SKM-1 treated with dmso at 0.1 percent for 144 hours (cell line): ENCODE data around the gene RABL3.
"Not testable (repeated sequence)": the region's sequence is repeated elsewhere in the genome, so short reads cannot be mapped to it uniquely, and the experiment has no call there.

Source experiments
- DNase-seq: peaks from one replicate; lab custom pipeline; 2025; ENCODE audit not compliant: unreplicated experiment; lab: John Stamatoyannopoulos, UW

The RABL3 gene

DNA sequence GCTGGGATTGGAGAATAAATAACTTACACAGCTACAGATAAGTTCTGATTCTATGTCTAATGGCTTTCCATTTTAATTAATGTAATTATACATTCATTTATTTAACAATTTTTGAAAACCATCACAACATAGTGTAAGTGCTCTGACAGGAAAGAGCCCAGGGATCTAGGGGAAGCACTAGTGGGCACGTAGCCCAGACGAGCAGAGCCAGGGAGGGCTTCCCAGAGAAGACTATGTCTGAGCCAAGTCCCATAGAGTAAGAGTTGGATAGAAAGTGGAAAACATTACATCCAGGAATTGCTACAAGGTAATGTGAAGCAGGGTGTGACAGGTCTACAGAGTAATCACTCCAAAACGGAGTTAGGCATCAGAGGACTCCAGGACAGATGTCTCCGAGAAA is 57.4 kb downstream of the RABL3 start:
- DNase-seq, result no peak

GRCh38 chr3:120683671-120684301 is 58.5 kb downstream of the RABL3 start:
- no peak for DNase-seq

DNA sequence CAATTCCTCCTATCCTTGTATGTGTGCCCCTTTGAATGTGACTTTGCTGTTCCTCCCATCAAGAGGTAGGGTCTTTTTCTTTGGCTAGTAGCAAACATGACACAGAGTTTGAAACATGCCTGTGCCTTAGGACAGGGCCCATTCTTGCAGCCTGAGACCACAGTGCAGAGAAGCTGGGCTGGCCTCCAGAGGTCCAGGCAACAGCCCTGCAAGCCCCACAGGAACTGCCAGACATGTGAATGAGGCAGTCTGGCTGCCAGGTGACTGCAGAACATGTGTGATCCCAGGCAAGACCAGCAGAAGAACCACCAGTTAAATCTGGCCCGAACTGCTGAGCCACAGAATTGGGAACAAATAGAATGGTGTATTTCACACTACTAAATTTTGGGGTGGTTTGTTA is 59.1 kb downstream of the RABL3 start:
- no peak for DNase-seq

DNA sequence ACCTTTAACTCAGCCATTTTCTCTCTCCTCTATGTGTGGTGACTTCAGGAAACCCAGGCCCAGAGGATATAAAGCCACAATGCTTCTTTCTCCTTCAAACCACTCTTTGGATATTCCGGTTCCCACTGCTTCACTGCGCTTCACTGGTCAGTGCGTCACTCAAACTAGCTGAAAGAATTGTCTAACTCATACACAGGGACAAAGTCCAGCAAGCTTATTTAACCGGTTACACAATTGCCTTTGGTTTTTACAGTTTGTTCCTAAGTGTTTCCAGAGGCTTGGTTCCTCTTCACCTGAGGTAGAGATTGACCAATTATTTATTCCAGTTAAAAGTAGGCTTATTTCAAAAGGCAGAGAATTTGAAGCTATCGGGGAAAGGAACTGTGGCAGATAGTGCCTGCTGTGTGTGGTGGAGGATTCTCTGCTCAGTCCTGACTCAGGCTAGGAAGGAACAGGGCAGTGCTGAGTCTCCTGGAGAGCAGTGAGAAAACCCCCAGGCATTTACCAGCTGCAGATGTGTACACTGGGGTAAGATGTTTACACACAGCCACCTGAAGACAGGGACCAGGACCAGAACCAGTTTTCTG is 60.1 kb downstream of the RABL3 start, which contains the start of gene HGD:
TSS of gene HGD (minus strand) at position 145 of the 587 bp plus-strand sequence. CDS start at position 17, 128 bp downstream.
- DNase-seq, result no peak

DNA sequence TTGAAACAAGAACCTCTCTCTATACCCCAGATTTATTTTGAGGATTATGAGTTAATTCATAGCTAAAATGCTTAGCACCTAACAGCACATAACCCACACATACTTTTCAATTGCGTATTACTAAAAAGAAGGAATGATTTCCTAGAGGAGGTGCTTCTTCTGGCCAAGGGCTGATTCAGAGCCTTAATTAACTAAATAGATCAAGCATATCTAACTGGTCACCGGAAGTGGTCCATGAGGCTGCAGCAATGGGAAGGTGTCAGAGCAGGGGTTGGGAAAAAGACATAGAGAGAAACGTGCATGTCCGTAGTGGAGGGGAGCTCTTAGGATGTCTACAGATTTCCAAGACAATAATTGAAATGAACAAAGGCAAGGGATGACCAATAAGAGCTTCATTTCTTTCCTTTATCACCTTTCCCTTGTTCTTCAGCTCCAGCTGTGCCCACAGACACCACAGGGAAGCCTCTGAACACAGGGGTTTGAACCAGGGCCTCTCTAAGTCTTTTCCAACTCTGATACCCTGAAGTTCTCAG is 60.7 kb downstream of the RABL3 start:
- no peak for DNase-seq

DNA sequence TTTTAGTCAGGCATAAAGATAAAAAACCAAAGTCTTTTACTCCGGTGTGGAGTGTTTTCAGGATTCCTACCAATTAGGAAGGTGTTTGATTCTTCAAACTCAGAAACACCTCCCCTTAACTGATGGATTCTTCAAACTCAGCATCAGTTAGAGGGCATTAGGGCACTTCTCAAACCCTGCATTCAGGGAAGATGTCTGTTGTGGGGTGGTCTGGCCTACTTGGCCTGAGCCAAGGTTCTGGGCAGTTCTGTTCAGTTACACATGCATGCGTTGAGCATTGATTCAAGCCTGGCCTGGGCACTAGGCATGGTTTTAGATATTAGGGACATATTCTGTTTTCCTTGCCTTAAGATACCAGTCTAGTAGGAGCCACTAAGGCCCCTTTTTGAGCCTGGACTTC is 61.3 kb downstream of the RABL3 start:
- DNase-seq, result no peak

DNA sequence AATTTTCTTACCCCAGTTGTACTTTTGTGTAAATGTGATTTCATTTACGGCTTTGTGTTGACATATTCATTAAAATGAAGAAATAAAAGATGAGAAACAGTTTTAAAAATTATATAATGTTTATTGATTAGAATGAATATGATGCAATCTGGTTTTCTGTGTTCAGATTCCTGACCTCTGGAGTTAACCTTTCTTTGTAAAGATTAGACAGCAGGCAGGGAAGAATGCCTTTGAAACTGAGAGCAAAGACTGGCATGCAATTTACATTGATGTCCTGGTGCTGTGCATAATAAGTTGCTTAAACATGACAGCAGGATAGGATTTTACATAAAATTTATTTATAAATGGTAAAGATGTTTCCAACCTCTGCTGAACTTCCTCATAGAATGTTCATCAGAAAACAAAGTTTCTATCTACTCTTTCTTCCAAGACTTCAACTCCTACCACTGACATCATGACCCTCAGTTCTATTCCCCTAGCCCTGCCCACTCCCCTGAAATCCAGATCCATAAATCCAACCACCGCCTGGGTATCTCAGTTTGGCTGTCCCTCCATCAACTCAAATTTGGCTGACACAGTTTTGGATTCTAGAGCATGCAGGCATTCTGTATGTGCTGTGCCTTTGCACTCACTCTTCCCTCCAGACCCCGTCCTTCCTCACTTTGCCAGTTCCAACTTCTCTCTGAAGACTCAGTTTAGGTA is 62.0 kb downstream of the RABL3 start:
- no peak for DNase-seq

GRCh38 chr3:120678984-120679383 is 63.3 kb downstream of the RABL3 start:
- no peak for DNase-seq

DNA sequence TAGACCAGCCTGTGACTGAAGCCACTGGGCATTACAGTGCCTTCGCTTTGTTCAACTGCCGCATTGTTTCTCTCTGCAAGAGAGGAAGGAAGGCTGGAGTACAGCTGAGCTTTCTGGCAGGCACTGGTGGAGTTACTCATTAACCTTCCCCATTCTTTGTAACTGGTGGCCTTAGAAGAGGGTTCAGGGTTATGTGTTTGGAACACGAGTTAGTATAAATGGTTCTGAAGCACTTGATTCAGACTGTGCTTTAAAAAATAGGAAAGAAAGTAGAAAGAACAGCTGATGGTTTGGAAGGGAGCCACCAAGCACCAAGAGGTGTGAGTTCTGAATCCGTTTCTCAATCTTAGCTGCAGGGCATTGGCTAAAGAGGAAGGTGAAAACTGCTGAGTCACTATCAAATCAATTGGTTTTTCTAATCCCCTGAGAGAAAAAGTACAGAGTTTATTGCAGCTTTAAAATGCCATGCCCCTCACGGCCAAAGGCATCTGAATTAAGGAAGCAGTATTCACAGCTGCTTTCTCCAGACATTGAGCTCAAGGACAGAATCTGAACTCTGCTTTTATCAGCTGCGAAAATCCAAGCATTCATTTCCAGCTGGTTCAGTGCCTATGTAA is 63.9 kb downstream of the RABL3 start:
- peak; percentile 85 for DNase-seq

DNA sequence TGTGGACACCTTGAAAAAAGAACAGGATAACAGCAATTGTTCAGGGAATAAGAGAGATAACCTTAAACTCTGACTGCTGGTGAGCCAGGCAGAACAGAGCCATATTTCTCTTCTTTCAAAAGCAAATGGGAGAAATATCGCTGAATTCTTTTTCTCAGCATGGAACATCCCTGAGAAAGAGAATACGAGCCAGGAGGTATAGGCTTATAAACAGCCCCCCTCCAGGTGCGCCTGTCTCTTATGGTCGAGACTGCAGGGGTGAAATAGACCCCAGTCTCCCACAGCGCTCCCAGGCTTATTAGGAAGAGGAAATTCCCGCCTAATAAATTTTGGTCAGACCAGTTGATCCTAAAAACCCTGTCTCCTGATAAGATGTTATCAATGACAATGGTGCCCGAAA is 65.1 kb downstream of the RABL3 start:
- DNase-seq, result not testable (repeated sequence)

DNA sequence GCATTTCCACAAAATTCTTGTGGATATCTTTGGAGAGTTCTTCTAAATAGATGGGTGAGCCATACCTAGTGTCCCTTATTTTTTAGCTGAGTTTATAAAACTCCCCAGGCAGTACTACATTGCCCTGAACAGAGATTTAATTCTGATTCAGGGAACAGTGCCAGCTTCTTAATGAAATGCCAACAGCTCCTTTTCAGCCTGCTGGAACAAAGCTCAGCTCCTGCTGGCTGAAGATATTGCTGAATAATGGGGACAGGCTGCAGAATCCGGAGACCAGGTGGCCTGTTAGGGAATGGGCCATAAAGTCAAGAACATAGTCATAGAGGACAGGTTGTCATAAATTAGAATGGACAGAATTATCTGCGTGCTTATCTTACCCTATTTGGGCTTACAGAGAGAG is 69.2 kb downstream of the RABL3 start:
- DNase-seq, result no peak

- DNase-seq, result no peak
These were observed 71.7 kb downstream of the RABL3 start for GRCh38 chr3:120670576-120670975.

DNA sequence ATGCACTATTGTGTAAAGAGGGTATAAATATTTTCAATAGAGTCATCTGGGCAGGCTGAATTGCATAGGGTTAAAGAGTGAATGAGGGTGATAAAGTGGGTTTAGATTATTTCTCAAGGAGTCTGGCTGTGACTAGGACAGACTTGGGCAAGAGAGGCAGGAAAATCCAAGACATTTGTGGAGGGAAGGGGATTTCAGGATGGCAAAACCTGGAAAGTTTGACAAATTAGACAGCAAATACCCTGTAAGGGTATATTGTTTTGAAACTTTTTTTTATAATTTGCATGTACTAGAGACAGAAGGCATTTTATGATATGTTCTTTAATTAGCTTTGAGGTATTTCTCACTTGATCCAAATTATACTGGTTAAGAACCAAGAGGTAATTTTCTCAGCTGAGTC is 77.4 kb downstream of the RABL3 start:
- no peak for DNase-seq

GRCh38 chr3:120661945-120662344 is 80.4 kb downstream of the RABL3 start:
- no peak for DNase-seq

DNA sequence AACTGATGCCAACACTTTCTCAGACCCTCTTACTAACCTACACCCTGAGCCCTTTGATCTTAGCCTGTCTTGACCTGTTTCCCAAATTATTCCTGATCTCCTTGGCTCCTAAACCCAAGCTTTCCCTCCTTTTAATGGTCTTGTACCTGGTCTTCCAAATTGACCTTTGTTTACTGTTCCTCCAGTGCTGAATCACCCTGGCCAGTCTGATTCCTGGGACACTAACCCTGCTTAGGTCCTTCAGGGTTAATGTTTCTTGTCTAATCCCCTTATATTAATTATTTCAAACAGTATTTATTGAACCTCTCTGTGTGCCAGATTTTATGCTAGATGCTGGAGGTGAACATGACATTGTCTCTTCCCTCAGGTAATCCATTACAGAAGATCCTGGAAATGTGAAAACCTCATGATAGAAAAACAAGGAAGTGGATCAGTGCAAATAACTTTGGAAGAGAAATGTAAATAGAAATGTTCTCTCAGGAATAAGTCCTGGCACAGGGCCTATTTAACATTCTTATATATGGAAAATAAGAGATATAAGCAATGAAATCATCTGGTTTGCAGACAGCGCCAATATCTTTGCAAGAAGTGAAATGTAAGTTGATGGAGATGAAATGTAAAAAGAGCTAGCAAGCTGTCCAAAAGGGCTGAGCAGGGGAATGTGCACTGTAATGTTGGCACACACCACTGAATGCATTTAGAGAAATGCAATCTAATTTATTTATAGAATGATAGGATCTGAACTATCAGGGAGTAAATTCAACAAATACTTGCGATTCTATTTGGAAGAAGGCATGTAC is 81.0 kb downstream of the RABL3 start:
- no peak for DNase-seq

DNA sequence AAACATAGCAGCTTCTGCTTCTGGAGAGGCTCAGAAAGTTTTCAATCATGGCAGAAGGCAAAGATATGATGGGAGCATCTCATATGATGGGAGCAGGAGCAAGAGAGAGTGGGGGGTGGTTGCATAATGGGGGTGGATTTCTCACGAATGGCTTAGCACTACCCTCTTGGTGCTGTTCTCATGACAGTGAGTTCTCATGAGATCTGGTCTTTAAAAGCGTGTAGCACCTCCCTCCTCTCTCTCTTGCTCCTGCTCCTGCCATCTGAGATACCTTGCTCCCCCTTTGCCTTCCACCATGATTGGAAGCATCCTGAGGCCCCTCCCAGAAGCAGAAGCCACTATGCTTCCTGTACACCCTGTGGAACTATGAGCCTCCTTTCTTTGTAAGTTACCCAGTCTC is 82.5 kb downstream of the RABL3 start:
- no peak for DNase-seq

DNA sequence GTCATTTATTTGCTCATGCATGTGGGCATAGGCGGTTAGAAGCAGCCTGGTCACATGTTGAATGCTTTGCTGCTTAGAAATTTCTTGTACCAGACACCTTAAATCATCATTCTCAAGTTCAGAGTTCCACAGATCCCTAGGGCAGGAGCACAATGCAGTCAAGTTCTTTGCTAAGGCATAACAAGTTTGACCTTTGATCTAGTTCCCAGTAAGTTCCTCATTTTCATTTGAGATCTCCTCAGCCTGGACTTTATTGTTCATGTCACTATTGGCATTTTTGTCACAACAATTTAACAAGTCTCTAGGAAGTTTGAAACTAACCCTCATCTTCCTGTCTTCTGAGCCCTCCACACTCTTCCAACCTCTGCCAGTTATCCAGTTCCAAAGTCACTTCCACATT is 83.0 kb downstream of the RABL3 start:
- peak; percentile 22 for DNase-seq

DNA sequence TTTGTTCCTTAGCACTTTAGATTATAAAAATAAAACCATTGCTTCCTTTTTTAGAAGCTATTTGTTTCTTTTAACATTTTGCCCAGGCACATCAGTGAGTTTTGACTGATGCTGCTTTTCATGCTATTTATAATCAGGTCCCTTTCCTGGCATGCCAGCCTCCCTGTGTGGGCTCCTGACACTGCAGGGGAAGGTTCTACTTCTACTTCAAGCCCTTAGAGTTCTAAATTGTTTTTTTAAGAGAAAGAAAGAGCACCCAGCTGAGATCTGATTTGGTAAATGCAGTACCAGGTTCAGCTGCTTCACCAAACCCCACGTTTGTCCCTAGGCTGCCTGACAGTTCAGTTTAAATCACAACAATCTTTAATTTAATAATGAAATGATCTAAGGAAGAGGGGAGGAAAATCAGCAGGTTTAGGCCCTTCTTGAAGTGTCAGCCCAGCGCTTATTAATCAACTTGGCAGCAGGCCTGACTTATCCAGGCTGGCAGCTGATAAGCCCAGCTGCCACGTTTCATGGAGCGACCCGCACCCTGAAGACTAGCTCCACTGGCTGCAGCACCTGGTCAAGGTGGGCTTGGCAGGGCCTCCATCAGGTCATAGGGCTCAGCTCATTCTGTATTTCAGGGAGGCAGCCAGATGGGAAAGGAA is 89.3 kb downstream of the RABL3 start:
- no peak for DNase-seq

- no peak for DNase-seq
These were observed 90.0 kb downstream of the RABL3 start for GRCh38 chr3:120652281-120652680.

- DNase-seq, result no peak
These were observed 92.0 kb downstream of the RABL3 start for GRCh38 chr3:120650311-120650710.
